Panc1 (cell line): Measurements from ENCODE around the gene PPL.

Experiments used
- POLR2AphosphoS5 ChIP-seq: IDR thresholded peaks from 2 replicates; pipeline ENCODE4 v1.6.1; 2012; ENCODE audit warnings: mild to moderate bottlenecking, low read depth, low read length, moderate library complexity
- SIN3A ChIP-seq: IDR thresholded peaks from 2 replicates; pipeline ENCODE4 v1.6.1; 2012; ENCODE audit warnings: low read depth, mild to moderate bottlenecking, low read length, moderate library complexity, borderline replicate concordance; ENCODE audit not compliant: insufficient read depth
- TF ChIP-seq, protein P1 (sequence below): fragments of 450-650 bp; IDR thresholded peaks from 2 replicates; pipeline ENCODE4 v1.5.1; 2017; ENCODE audit warnings: mild to moderate bottlenecking
- TF ChIP-seq, protein P2 (sequence below), 2 experiments: IDR thresholded peaks; 2 replicates each; pipeline ENCODE4 v1.6.1; 2011 to 2012; ENCODE audit warnings: low read depth in 2 of 2, control low read depth in 1 of 2, low read length in 1 of 2, mild to moderate bottlenecking in 1 of 2, moderate library complexity in 1 of 2; ENCODE audit not compliant: insufficient read depth in 1 of 2

DNA sequence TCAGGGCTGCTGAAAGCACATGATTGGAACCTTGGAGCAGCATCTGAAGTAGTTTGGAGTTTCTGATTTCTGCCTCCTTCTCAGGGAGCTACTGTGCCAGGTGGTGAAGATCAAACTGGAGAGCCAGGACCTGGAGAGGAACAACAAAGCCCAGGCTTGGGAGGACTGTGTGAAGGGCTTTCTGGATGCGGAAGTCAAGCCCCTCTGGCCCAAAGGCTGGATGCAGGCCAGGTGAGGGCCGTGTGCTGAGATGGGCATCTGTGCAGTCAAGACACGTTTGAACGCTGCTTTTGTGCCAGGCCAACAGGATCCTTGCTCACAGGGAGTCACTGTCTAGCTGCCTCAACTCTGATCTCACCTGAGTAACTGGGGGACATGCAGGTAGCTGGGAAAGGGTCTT, 65.9 kb downstream of the PPL start:
- TF ChIP-seq SIN3A (no peak), POLR2AphosphoS5 (no peak)
- TF ChIP-seq, protein P1, sequence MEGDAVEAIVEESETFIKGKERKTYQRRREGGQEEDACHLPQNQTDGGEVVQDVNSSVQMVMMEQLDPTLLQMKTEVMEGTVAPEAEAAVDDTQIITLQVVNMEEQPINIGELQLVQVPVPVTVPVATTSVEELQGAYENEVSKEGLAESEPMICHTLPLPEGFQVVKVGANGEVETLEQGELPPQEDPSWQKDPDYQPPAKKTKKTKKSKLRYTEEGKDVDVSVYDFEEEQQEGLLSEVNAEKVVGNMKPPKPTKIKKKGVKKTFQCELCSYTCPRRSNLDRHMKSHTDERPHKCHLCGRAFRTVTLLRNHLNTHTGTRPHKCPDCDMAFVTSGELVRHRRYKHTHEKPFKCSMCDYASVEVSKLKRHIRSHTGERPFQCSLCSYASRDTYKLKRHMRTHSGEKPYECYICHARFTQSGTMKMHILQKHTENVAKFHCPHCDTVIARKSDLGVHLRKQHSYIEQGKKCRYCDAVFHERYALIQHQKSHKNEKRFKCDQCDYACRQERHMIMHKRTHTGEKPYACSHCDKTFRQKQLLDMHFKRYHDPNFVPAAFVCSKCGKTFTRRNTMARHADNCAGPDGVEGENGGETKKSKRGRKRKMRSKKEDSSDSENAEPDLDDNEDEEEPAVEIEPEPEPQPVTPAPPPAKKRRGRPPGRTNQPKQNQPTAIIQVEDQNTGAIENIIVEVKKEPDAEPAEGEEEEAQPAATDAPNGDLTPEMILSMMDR, result no peak
- TF ChIP-seq, protein P2, sequence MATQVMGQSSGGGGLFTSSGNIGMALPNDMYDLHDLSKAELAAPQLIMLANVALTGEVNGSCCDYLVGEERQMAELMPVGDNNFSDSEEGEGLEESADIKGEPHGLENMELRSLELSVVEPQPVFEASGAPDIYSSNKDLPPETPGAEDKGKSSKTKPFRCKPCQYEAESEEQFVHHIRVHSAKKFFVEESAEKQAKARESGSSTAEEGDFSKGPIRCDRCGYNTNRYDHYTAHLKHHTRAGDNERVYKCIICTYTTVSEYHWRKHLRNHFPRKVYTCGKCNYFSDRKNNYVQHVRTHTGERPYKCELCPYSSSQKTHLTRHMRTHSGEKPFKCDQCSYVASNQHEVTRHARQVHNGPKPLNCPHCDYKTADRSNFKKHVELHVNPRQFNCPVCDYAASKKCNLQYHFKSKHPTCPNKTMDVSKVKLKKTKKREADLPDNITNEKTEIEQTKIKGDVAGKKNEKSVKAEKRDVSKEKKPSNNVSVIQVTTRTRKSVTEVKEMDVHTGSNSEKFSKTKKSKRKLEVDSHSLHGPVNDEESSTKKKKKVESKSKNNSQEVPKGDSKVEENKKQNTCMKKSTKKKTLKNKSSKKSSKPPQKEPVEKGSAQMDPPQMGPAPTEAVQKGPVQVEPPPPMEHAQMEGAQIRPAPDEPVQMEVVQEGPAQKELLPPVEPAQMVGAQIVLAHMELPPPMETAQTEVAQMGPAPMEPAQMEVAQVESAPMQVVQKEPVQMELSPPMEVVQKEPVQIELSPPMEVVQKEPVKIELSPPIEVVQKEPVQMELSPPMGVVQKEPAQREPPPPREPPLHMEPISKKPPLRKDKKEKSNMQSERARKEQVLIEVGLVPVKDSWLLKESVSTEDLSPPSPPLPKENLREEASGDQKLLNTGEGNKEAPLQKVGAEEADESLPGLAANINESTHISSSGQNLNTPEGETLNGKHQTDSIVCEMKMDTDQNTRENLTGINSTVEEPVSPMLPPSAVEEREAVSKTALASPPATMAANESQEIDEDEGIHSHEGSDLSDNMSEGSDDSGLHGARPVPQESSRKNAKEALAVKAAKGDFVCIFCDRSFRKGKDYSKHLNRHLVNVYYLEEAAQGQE (IDR thresholded peaks at IDR 0.05; ENCODE audit: insufficient read depth in 1 of 2, low read depth in 2 of 2, low read length in 1 of 2), result no peak
